Right lung (tissue), 10 donors: ENCODE results near the gene ACP1. TPM values are rescaled to one million over a fixed set of nuclear protein-coding genes. Genes with fewer than 3 reads are reported as not detected.

Experiments
- DNase-seq, 2 donors: peaks; one replicate each; pipeline ENCODE4 v3.0.0-alpha.2; 2013
- long read RNA-seq, 8 donors: transcript quantifications; one replicate each; lab custom pipeline, GENCODE V29; 2026
- polyA plus RNA-seq, 5 donors: library from polyadenylated mRNA; unstranded; fragments of 120-200 nt; gene quantifications; one replicate each; pipeline versions ENCODE4 v1.2.1 to v1.2.3, GENCODE V29; 2013; ENCODE audit warnings: inconsistent platforms in 1 of 5, low replicate concordance in 1 of 5; ENCODE audit not compliant: insufficient read length in 5 of 5, insufficient read depth in 1 of 5

ACP1 gene
- 100 to 1,000 TPM; 138 to 179 (median 142) TPM for polyA plus RNA-seq
- long read RNA-seq, donor 1, transcript ACP1-209 (7 exons, 577 nt): minor isoform, 16 of 122 reads
- long read RNA-seq, donor 1, transcript ACP1-202 (6 exons, 1,552 nt): minor isoform, 36 of 122 reads
- long read RNA-seq, donor 1, transcript ACP1-205 (3 exons, 703 nt): minor isoform, 5 of 122 reads
- long read RNA-seq, donor 1, transcript ACP1-201 (6 exons, 1,549 nt): major isoform, 53 of 122 reads
- long read RNA-seq, donor 1, partial matches to known transcripts: 5 of 122 reads
- long read RNA-seq, donor 1, other reads (novel, unspliced or antisense): 0 of 122 reads
- long read RNA-seq, donor 2, transcript ACP1-202 (6 exons, 1,552 nt): minor isoform, 15 of 72 reads
- long read RNA-seq, donor 2, transcript ACP1-209 (7 exons, 577 nt): minor isoform, 12 of 72 reads
- long read RNA-seq, donor 2, transcript ACP1-201 (6 exons, 1,549 nt): major isoform, 40 of 72 reads
- long read RNA-seq, donor 2, partial matches to known transcripts: 0 of 72 reads
- long read RNA-seq, donor 2, other reads (novel, unspliced or antisense): 0 of 72 reads
- long read RNA-seq, donor 3, transcript ACP1-209 (7 exons, 577 nt): minor isoform, 7 of 89 reads
- long read RNA-seq, donor 3, transcript ACP1-202 (6 exons, 1,552 nt): minor isoform, 21 of 89 reads
- long read RNA-seq, donor 3, transcript ACP1-201 (6 exons, 1,549 nt): major isoform, 51 of 89 reads
- long read RNA-seq, donor 3, partial matches to known transcripts: 0 of 89 reads
- long read RNA-seq, donor 3, other reads (novel, unspliced or antisense): 0 of 89 reads
- long read RNA-seq, donor 4, transcript ACP1-201 (6 exons, 1,549 nt): major isoform, 33 of 70 reads
- long read RNA-seq, donor 4, transcript ACP1-205 (3 exons, 703 nt): minor isoform, 6 of 70 reads
- long read RNA-seq, donor 4, transcript ACP1-209 (7 exons, 577 nt): minor isoform, 7 of 70 reads
- long read RNA-seq, donor 4, transcript ACP1-202 (6 exons, 1,552 nt): minor isoform, 15 of 70 reads
- long read RNA-seq, donor 4, partial matches to known transcripts: 0 of 70 reads
- long read RNA-seq, donor 4, other reads (novel, unspliced or antisense): 0 of 70 reads
- long read RNA-seq, donor 5, transcript ACP1-202 (6 exons, 1,552 nt): minor isoform, 38 of 161 reads
- long read RNA-seq, donor 5, transcript ACP1-203 (4 exons, 1,149 nt): minor isoform, 6 of 161 reads
- long read RNA-seq, donor 5, transcript ACP1-201 (6 exons, 1,549 nt): major isoform, 76 of 161 reads
- long read RNA-seq, donor 5, transcript ACP1-209 (7 exons, 577 nt): minor isoform, 26 of 161 reads
- long read RNA-seq, donor 5, partial matches to known transcripts: 0 of 161 reads
- long read RNA-seq, donor 5, other reads (novel, unspliced or antisense): 0 of 161 reads
- long read RNA-seq, donor 6, transcript ACP1-201 (6 exons, 1,549 nt): major isoform, 48 of 95 reads
- long read RNA-seq, donor 6, transcript ACP1-202 (6 exons, 1,552 nt): minor isoform, 33 of 95 reads
- long read RNA-seq, donor 6, transcript ACP1-209 (7 exons, 577 nt): minor isoform, 8 of 95 reads
- long read RNA-seq, donor 6, partial matches to known transcripts: 0 of 95 reads
- long read RNA-seq, donor 6, other reads (novel, unspliced or antisense): 0 of 95 reads
- long read RNA-seq, donor 7, transcript ACP1-205 (3 exons, 703 nt): minor isoform, 5 of 81 reads
- long read RNA-seq, donor 7, transcript ACP1-202 (6 exons, 1,552 nt): minor isoform, 19 of 81 reads
- long read RNA-seq, donor 7, transcript ACP1-209 (7 exons, 577 nt): minor isoform, 13 of 81 reads
- long read RNA-seq, donor 7, transcript ACP1-201 (6 exons, 1,549 nt): major isoform, 39 of 81 reads
- long read RNA-seq, donor 7, partial matches to known transcripts: 0 of 81 reads
- long read RNA-seq, donor 7, other reads (novel, unspliced or antisense): 0 of 81 reads
- long read RNA-seq, donor 8, transcript ACP1-202 (6 exons, 1,552 nt): minor isoform, 14 of 51 reads
- long read RNA-seq, donor 8, transcript ACP1-201 (6 exons, 1,549 nt): major isoform, 21 of 51 reads
- long read RNA-seq, donor 8, transcript ACP1-209 (7 exons, 577 nt): minor isoform, 7 of 51 reads
- long read RNA-seq, donor 8, partial matches to known transcripts: 6 of 51 reads
- long read RNA-seq, donor 8, other reads (novel, unspliced or antisense): 0 of 51 reads

GRCh38 chr2:264493-265468, at the start of gene ACP1:
Gene ACP1 (plus strand): TSS chr2:264947. CDS start chr2:264965, 18 bp downstream.
- peak; percentile 97 to 98 for DNase-seq

GRCh38 chr2:216068-216467, 48.7 kb upstream of the ACP1 start:
- no peak for DNase-seq

GRCh38 chr2:223451-223850, 41.3 kb upstream of the ACP1 start:
- DNase-seq: no peak

- DNase-seq: no peak
Measured at GRCh38 chr2:223971-224760, 40.6 kb upstream of the ACP1 start.

- DNase-seq: no peak
Measured at GRCh38 chr2:228115-228514, 36.6 kb upstream of the ACP1 start.

GRCh38 chr2:228518-229278, 36.0 kb upstream of the ACP1 start:
- DNase-seq: no peak

- DNase-seq: no peak
Measured at GRCh38 chr2:231521-232185, 33.1 kb upstream of the ACP1 start.

- no peak for DNase-seq
Measured at GRCh38 chr2:233030-233429, 31.7 kb upstream of the ACP1 start.

GRCh38 chr2:234421-234820, 30.3 kb upstream of the ACP1 start:
- DNase-seq: no peak

- DNase-seq: no peak
Measured at GRCh38 chr2:236993-237539, 27.7 kb upstream of the ACP1 start.

- DNase-seq: no peak
Measured at GRCh38 chr2:237878-238277, 26.9 kb upstream of the ACP1 start.

- peak; percentile 17 to 30 for DNase-seq
Measured at GRCh38 chr2:238431-238830, 26.3 kb upstream of the ACP1 start.

- no peak for DNase-seq
Measured at GRCh38 chr2:238869-239268, 25.9 kb upstream of the ACP1 start.

- no peak for DNase-seq
Measured at GRCh38 chr2:244547-244946, 20.2 kb upstream of the ACP1 start.

- DNase-seq: no peak
Measured at GRCh38 chr2:246489-247144, 18.1 kb upstream of the ACP1 start.

GRCh38 chr2:248724-249123, 16.0 kb upstream of the ACP1 start:
- no peak for DNase-seq
